DMS114 treated with DMSO at 0.1 percent for 48 hours (cell line): ENCODE data around the gene KCNC3.

Experiments
- DNase-seq: peaks from one replicate; lab custom pipeline; 2025; ENCODE audit not compliant: unreplicated experiment; lab: John Stamatoyannopoulos, UW

KCNC3 gene

DNA sequence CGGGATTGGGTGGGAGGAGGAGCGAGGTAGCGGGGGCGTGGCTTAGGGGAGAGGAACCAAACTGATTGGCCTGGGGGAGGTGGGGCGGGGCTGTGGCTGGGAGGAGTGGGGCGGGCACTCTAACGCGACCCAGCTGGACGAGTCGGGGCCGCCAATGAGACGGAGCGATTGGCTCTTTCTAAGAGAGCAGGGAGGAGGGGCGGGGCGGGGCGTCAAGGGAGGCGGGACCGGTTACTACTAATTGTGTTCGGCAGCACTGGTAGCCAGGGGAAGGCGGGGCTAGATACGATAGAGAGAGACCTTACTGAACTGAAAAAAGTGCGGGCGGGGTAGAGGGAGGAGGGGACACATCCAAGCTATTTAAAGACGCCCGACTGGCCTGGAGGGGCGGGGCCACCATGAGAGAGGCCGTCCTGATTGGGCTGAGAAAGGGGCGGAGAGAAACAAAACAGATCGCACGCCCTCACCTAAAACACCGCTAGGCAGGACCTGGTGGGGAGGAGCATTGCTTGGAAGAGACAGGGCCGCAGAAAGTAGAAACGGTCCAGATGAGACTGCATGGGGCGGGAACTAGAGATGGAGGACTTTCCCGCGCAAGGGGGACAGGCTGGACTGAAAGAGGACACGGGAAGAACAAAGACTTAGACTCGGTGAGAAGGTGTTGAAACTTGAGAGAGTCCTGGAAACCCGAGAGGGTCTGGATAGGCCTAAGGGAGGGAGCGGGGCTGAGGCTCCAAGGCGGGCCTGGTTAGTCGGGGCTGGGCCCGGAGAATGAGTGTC is at the start of gene KCNC3:
Gene KCNC3 (minus strand): TSS at position 232 of the 780 bp plus-strand sequence. CDS start 295 bp downstream, outside the sequence.
- peak; percentile 98 for DNase-seq

DNA sequence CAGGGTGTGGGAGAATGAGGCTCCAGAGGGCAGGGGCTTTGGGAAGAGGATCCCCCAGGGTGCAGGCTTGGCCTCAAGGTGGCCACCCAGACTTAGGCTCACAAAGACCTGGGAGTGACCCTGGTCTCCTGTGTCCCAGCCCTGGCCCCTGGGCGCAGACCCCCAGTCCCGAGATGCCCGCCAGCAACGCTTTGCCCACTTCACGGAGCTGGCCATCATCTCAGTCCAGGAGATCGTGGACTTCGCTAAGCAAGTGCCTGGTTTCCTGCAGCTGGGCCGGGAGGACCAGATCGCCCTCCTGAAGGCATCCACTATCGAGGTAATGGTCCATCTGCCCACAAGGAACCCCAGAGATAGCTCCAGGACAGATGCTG is 49.7 kb upstream of the KCNC3 start:
- no peak for DNase-seq

- no peak for DNase-seq
These were observed 49.1 kb upstream of the KCNC3 start for GRCh38 chr19:50378169-50378862.

- no peak for DNase-seq
These were observed 48.3 kb upstream of the KCNC3 start for GRCh38 chr19:50377517-50377916.

- no peak for DNase-seq
These were observed 47.9 kb upstream of the KCNC3 start for GRCh38 chr19:50377051-50377461.

GRCh38 chr19:50376166-50377050 is 47.2 kb upstream of the KCNC3 start, which contains the start of gene NR1H2:
Gene NR1H2, plus strand, starts transcription at chr19:50376457. Its CDS starts 1,149 bp downstream, at chr19:50377606.
- DNase-seq = peak; percentile 76

DNA sequence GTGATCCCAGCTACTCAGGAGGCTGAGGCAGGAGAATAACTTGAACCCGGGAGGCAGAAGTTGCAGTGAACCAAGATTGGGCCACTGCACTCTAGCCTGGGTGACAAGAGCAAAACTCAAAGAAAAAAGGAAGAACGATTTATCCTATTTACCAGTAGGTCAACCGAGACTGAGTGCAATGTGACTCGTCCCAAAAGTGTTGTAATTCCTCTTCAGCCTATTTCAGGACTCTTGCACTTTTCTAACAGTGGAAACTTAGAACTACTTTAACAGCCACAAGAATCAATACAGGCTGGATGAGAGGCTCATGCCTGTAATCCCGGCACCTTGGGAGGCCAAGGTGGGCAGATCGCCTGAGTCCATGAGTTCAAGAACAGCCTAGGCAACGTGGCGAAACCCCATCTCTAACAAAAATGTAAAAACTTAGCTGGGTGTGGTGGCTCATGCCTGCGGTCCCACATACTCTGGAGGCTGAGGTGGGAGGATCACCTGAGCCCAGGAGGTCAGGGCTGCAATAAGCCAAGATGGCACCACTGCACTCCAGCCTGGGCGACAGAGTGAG is 42.8 kb upstream of the KCNC3 start:
- no peak for DNase-seq

GRCh38 chr19:50368649-50369570 is 39.7 kb upstream of the KCNC3 start:
- peak; percentile 69 for DNase-seq

- no peak for DNase-seq
These were observed 36.5 kb upstream of the KCNC3 start, which contains the start of gene NAPSA for GRCh38 chr19:50365434-50366306. Gene NAPSA, minus strand, starts transcription at chr19:50365639. Its CDS starts 18 bp downstream, at chr19:50365621.

- no peak for DNase-seq
These were observed 33.7 kb upstream of the KCNC3 start for GRCh38 chr19:50362656-50363424.

DNA sequence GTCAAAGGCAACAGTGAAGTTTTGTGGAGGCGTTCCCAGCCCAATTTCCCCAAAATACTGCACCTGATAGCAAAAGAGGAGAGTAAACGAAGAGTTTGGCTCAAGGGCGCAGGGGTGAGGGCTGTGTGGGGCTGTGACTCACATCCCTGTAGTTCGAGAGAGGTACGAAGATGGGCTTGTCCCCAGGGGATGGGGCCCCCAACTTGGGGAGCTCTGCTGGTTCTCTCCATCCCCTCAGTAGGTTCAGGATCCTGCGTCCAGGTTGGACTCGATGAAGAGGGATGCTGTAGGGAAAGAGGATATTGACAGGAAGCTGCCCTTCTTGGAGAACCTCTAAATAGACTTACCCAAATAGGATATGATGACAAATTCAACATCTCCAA is 32.8 kb upstream of the KCNC3 start:
- DNase-seq = no peak

DNA sequence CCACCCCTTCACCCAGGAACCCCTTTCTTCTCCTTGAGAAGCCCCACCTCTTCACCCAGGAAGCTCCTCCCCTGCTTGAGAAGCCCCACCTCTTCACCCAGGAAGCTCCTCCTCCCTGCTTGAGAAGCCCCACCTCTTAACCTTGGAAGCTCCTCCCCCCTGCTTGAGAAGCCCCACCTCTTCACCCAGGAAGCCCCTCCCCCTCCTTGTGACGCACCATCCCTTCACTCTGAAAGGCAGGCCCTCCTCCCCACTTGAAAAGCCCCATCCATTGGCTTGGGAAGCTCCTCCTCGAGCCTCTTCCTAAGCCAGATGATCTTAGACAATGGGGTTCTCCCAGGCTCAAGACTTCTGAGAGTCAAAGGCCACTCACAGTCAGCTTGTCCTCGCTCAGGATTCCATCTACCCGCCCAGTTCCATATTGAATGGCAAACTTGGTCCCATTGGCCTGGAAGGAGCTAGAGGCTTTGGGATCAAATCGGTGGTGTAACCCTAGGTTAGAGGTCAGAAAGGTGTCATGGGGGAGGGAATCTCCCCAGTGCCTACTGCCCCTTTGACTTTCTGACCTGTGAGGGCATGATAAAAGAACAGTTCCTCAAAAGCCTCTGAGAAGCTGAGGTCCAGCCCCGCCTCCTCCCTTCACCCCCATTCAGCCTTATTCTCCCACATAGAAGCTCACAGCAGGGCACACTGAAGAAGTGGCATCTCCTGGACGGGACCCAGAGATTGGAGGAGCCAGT is 32.3 kb upstream of the KCNC3 start:
- no peak for DNase-seq

GRCh38 chr19:50359328-50359818 is 30.2 kb upstream of the KCNC3 start:
- DNase-seq = no peak

DNA sequence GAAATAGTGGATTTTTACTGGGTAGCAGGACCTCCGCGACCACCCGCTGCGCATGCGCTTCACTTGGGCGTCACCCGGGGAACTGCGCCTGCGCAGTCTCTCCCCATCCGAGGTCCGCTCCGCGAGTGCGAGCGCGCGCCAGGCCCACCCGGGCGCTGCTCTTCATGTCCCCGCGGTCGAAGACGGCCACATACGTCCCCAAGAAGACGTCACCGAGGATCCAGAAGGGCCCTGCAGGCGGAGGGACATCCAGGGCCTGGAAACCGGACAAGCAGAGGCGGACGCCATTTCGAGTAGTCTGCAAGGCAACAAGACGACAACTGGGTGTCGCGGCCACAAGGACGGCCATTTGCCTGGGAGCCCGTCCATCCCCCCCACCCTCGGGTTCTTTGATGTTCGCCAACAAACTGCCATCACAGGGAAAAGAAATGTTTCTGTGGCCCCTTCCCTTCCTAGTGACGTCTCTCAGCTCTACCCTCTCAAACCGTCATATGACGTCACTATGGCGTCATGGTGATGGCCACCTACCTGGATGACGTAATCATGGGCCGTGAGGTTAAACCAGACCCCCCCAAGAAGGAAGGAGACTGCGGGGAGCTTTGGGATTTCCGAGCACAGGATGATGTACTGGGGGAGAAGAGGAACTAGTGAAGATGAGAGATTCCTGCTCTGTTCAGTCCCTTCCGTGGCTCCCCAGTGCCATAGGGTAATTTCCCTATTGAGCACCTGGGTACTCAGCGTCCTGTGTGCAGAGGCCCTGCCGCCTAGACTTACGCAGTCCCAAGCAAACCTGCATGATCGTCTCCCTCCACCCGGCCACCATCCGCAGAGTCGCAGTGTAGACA is 29.5 kb upstream of the KCNC3 start:
- no peak for DNase-seq

DNA sequence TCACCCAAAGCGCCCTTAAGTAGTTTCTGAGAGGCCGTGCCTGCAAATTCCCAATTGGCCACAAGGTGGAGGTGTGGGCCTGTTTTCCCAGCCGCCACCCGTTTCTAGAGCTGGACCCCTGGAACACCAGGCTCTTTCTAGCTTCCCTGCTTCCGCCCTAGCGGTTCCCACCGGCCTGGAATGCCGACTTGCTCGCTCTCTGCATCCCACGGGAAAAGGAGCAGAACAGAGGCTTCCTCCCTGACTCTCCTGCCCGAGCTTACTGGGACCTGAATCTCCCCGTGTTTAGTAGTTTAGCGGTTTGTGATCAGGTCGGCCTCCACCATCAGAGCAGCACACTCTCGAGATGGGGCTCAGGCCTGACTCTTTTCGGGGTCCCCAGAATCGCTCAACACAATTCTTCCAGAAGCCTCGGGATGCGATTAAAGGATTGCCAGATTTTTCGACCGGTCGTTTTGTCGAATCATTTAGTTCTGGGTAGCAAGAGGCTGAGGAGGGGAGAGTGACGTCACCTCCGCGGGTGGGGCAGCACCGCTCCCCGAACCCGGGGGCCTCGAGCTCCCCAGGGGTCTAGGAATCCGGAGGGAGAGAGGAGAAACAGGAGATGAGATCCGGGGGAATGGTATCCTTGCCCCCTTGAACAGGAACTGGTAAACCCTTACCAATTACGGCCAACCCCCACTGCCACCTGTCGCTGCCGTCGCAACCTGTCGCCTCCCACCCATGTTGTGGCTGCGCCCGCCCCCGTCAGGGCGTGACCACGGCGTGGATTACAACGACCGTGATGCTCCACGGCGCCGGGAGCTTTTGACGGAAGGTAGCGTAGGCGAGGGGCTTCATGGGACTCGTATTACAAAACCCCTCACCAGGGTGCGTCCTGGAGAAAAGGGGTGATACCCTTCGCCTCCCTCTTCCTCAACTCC is 28.3 kb upstream of the KCNC3 start:
- peak; percentile 10 for DNase-seq
